Activated CD4-positive, alpha-beta T cell treated with anti-CD3 and anti-CD28 coated beads for 24 hours (primary cell): ENCODE results near the gene SOX2.

Experiments used
- DNase-seq, 2 donors: peaks; one replicate each; pipeline ENCODE4 v3.0.0-alpha.2; 2020; ENCODE audit warnings: low read depth in 2 of 2

Gene SOX2

DNA sequence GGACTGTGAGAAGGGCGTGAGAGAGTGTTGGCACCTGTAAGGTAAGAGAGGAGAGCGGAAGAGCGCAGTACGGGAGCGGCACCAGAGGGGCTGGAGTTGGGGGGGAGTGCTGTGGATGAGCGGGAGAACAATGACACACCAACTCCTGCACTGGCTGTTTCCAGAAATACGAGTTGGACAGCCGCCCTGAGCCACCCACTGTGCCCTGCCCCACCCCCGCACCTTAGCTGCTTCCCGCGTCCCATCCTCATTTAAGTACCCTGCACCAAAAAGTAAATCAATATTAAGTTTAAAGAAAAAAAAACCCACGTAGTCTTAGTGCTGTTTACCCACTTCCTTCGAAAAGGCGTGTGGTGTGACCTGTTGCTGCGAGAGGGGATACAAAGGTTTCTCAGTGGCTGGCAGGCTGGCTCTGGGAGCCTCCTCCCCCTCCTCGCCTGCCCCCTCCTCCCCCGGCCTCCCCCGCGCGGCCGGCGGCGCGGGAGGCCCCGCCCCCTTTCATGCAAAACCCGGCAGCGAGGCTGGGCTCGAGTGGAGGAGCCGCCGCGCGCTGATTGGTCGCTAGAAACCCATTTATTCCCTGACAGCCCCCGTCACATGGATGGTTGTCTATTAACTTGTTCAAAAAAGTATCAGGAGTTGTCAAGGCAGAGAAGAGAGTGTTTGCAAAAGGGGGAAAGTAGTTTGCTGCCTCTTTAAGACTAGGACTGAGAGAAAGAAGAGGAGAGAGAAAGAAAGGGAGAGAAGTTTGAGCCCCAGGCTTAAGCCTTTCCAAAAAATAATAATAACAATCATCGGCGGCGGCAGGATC lies at the start of gene SOX2:
Gene SOX2, plus strand, starts transcription at position 601 of the 811 bp plus-strand sequence. CDS start 436 bp downstream, outside the sequence.
- no peak for DNase-seq

DNA sequence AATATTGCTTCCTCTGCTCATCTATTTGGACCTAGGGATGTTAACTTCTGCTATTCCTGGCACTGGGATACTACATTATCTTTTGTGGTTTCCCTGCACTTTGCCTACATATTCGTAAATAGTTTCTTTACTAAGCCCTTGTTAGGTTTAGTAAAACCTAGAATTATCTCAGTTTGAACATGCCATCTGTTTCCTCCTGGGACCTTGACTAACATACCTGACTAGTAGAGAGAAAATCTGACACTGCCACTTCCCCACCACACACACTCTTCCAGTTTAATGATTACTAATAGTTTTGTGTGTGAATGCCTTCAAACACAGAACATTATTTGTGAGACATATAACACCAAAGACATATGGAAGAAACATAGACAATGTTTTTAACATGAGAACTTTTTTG lies 28.2 kb upstream of the SOX2 start:
- DNase-seq: no peak

DNA sequence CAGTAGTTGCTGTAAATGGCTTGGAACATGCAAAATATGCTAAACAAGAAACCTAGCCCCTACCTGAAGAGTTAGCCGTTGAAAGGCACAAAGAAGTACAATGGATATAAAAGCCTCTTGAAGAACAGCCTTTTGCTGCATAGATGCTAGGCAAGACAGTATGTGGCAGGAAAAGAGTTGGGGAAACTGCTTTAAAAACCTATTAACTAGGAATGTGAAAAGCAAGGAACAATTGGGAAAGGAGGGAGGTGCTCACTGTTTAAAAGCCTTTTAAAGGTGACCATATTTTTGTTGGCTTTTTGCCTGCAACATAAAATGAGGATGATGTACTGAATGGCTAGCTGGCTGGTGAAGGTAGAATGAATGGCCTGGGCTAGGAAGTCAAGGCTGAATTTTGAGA lies 24.5 kb upstream of the SOX2 start:
- no peak for DNase-seq

DNA sequence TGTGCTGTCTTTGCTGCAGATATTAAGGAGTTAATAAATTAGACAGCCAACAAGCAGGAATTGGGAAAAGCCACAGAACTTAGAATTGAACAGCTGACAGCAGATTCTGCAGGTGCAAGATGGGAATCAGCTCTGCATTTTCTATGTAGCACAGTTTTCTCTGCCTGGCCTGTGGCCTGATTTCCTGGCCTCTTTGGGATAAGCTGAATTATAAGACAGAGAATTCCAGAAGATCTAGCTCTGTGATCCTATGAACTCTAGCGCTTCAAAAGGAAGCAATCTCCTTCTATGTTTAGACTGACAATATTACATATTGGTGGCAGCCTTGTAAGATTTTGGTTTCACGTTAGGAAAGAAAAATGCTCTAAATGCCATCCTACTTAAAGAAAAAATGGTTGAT lies 24.0 kb upstream of the SOX2 start:
- DNase-seq: no peak

DNA sequence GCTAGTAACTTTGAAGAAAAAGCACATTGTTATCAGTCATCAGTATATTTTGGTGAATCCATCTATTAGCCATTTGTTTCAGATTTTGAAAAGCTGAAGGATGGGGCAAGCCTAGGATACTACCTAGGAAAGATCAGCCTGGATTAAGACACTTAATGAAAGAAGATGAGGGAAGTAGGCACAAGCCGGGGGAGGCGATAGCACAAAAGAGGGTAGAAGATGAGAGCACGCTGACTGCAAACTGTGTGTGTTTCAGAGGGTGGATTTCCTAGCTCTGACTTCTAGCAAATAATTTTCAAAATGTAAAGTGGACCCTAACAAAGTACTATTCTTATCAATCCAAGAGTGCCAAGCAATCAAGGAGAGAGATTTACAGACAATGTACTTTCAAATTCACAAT lies 22.2 kb upstream of the SOX2 start:
- no peak for DNase-seq

DNA sequence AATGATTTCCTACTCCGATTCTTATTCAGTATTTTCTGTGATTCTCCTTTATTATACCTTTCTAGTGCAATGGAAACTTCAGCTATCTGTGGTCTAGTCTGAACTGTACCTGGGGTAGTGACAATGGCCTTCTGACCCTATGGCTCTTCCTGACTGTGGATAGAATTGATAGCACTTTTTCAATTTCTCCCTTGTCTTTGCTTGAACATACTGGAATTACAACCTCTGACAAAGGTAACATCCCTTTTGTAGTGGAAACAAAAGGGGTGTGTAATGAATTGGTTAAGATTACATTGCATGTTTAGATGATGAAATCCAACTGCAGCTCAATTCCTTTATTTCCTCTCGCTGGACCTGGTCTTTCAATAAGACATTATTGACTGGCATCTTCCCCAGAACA lies 21.0 kb upstream of the SOX2 start:
- no peak for DNase-seq

DNA sequence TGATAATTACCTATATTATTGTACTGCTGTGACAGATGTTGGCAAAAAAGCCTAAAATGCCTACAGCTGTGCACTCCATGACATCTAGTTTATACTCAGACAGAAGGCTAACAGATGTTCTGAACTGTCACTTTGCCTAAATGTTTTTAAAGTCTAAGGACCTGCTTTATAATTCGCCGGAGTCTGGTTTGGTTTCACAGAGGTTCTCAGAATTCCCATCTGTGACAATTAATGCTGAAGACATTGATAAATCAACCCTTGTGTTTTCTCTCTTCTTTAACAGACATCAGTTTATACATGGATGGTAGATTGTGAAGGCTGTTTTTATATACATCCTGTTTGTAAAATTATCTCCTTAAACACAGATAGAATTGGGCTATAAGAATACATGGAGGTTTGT lies 19.8 kb upstream of the SOX2 start:
- no peak for DNase-seq

DNA sequence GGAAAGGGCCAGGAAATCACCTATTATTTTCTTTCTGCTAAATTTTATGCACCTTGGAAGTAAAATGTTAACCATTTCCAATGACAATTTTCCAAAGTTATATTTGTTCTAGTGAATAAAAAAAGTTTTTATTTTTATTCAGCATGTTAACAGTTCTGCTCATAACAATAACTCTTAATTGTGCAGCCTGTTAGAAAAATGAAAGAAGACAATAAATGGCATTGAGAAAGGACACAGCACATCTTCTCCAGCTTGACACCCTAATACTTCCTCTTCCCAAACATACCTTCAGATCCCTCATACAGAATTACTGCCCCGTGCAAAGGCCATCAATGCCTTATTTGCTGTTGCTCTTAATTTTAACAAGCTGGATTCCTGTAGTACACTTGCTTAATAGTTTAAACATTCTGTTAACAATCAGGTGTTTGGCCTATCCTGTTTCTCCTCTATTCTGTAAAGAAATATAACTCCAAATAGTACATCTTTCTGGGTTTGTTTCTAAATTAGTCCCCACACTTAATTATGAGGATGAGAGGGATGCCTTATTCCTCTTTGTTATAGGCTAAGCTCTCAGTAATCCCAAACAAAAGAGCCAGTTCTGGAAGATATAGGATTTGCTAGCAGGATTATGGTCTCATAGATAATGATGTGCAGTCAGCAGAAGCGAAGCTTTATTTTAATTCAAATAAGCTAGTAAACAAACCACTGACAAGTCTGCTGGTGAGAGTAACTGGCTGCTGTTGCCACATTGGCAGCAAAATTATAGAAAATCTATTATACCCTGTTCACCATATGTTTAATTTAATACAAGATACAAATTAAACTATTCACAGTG lies 19.2 kb upstream of the SOX2 start:
- no peak for DNase-seq

DNA sequence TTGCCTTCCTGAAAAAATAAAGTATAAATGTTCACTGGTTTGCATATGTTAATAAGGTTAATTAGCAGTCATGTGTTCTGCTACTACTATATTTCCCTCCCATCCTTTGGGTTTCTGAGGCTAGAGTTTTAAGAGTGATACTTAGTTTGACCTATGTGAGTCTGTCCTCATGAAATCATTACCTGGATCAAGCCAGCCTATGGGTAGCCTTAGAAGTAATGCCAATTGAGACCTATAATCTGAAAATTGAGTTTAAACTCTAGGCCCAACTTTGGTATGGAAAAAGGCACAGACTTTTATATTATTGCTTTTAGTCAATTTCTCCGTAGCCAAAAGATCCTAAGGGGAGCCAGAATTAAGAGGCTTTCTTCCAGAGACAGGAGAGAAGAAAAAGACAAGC lies 18.4 kb upstream of the SOX2 start:
- no peak for DNase-seq

DNA sequence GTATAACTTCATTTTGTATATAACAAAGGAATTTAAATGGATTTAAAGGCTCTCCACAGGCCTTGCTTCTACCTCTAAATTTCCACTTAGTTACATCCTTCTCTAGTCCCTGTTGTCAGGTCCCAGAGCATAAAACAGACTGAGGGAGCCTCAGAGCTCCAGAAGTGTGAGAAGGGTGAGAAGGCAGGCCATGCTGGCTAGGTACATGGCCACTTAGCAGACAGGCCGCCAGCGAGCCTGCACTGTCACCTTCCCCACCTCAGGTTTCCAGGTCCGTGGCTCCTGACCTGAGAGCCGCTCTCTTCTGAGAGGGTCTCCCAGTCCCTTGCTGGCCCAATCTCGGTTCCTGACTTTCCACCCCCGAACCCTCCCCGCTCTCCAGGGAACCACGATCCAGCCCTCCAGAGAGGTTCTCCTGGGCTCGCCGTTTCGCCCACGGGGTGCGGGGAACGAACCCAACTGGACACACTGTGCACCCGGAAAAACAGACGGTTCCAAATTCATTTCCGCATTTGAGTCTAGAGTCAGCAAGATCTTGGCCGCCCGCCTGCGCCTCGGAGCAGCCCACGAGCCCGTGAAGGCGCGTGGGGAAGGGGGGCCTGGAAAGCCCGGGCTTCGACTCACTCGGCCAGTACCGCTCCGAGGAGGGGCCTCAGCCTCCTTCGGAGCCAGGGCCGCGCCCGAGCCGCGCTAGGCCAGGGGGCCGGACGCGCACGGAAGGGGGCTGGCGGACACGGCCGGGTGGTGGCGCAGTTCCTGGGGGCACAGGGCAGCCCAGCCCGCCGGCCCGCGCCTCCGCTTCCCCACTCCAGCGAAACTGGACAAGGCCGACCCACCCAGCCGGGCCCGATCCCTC lies 16.7 kb upstream of the SOX2 start:
- no peak for DNase-seq

DNA sequence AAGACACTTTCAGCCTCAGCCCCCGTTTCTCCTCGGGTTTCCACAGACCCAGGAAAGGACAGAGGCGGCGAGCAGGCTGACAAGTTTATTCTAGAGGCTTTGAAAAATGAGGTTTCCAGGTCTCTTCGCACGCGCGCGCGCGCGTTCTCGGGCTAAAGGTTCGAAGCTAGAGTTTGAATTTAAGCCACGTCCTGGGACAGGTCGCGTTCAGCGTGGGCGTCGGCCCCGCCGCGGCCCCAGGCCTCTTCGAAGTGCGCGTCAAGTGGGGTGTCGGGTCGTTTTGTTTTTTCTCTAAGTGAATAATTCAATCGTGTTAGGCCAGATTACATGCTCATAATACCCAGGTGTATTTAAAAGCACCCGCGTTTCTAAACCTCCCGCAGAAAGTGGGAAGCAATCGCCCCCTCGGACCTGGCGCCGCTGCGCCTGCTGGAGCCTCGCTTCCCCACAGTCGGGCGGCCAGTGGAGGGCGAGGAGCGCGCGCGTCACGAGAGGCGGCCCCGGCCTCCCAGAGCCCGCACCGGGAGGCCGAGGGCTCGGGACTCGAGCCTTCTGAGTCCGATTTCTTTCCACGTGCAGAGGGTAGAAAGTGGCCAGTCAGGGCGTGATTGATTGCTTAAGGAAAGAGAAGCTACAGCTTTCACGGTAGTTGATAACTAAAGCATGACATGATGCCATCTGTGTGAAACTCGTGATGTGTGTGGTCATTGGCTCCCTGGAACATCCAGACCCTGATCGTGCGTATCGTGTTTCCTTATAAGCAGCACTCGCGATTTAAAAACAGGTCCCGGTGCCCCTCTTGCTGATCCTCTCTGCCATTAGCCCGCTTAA lies 15.8 kb upstream of the SOX2 start:
- no peak for DNase-seq

DNA sequence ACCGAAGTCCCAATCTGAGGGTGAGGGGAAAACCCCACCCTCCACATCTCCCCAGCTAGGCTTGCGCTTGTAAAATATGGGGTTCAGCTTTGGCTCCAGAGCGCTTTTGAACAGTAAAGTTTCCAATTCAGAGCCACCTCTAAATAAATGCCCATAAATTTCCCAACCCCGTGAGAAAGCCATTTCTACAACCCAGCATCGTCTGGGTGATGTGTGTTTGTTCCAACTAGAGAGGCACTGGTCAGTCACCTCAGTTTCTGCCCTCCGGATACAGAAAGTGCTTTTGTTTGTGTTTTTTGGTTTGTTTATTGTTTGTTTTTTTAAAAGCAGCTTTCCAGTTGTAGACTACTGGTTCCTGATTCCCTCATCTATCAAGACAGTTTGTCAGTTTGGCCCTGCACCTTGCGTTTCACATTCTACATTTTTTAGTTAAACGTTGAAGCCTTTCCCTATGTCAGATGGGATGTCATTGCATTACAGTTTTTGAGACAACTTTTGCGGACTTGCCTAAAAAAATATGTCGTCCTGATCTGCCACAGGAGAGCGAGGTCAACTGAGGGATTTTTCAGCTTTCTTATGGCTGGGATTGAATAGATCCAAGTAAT lies 15.0 kb upstream of the SOX2 start:
- DNase-seq: no peak

DNA sequence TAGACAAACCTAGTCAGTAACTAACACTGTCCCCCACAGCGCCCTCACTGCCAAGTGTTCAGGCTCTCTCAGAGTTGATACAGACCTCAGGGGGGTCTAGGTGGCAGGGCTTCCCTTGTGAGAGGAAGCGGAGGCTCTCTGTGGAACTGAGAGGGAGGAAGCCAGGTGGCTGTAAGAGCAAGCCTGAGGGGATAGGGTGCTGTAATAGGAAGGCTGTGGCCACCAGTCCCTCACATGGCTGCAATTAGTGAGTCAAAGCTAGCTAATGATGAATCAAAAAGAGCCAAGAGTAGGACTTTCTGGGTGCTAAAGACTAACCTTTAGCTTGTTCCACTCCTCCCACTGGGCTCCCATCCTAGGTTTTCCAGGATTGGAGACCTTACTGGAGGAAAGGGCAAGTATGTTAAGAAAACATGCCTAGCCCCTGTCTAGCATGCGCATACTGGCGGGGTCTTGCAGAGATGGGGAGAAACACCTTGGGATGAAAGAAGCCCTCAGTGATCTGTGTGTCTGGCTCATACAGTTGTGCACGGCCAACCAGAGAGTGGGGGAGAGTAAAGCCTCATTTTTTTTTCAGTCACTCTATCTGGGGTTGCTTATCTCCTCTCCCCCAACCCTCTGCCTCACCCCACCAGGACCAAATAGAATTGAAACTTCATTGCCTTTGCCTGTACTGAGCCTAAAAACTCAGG lies 13.3 kb upstream of the SOX2 start:
- no peak for DNase-seq

DNA sequence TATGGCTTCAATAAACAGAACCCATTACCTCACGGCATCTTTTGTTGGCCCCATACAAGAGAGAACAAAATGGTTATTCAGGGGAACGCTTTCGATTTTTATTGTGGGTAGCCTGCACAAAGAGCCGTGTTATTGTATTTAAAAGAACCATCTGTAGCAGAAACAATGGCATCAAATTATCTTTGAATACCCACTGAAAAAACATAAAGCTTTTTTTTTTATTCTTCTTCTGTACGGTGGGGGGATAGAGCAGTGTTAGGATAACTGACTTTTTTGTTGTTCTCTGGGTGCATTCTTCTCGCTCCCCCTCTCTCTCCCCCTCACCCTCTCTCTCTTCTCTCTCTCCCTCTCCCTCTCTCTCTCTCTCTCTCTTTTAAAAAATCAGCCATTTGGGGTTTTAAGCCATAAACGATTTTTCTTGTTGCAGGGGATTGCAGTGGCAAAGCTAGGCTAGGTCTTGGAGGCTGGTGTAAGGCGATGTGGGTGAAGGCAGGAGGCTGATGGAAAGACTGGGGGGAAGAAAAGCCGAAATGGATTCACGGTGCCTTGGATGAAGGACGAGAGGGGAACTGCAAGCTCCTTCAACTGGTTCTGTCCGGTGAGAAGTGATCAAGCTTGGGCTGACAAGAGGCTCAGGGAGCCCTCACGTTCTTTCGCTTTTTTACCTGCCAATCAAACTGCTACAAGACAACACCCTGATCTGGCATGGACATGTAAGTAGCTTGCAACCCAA lies 12.4 kb upstream of the SOX2 start:
- no peak for DNase-seq

DNA sequence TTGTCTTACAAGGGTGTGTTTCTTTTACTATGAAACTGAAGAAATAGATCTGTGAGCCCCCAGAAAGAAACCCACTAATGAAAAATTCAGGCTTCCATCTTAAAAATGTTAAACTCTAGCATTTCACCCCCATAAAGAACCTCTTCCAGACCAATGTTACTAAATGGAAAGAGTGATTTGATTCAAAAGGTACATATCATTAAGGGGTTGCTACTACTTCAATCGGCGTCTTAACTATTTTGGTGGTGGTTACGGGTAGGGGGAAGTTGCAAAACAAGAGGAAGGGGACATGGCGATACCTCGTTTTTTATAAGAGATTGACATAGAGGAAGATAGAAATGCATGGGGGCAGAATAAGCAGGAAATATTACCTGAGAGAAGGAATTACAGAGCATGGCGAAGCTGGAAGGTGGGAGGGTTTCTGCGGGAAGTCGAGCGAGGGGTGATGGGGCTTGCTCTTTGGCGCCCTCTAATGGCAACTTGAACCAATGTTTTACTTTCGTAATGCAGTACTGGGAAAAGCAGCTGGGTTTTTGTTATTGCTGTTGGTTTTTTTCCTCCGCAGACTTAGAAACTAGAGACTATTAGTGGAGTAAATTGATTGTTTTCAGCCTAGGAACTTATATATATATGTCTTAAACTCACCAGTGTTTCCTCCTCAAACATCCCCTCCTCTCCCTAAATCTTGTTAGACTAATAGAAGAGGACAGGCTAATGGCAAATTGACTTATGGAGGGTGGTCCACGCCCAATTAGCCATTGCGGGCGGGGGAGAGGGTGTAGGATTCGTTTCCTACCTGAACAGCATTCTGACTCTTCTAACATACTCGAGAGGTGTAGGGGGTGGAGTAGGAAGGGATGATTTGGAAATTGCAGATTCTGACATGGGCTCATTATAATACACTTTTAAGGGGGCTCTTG lies 11.3 kb upstream of the SOX2 start:
- DNase-seq: peak in 1 of 2 donors; percentile 14

DNA sequence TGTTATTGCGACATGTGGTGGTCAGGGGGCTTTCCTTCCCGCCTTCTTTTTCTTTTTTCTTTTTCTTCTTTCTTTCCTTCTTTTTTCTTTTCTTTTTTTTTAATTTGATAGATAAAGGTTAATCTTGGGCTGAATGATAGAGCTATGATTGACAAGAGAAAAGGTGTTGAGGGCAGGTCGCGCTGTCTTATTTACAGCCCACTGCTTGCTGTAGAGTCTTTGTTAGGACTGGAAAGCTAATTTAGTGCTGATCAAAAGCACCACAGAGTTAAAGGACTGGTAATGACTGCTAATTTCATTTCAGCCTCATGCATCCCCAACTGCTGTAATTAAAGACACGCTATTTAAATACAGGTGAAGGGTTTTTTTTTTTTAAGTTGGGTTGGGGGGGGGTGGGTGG lies 10.6 kb upstream of the SOX2 start:
- no peak for DNase-seq

DNA sequence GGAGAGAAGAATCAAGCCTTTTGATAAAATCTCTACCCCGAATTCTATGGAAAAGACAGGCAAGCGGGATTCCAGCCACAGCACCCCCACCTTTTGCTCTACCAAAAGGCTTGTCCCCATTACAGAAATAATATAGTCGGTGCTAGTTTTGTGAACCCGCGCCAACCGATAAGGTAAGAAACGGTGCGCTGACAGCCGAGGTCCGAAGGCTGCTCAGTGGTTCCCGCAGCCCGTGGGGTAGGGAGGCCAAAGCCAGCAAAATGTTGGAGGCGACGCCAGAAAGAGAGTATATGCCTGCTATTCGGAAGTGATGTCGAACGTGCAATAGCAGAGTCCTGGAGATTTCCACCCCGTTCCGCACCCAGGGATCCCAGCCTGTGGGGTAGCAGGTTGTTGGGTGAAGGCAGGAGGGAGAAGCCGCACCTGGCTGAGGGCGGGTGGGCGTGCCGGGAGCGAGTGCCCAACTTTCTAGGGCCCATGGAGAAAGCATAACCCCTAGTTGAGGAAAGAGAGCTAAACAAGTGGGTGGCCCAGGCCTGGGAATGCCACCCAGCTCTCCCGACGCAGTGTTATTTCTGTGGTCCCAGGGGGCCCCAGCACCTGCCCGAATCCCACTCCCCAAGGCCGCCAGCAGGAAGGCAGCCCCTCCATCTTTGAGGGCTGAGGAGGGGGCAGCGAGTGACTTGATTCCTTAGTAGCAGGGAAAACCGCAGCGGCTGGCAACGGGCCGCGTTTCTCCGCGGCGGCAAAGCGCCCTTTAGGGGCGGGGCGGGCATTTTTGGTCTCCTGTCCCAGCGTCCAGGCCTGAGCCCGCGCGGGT lies 7.9 kb upstream of the SOX2 start:
- DNase-seq: no peak
